ENCODE measurements around the gene C5orf58. TPM values are rescaled to one million over a fixed set of nuclear protein-coding genes. Genes with fewer than 3 reads are reported as not detected.

C5orf58 gene
- polyA plus RNA-seq, 1 donor from 2014 or later: not detected

DNA sequence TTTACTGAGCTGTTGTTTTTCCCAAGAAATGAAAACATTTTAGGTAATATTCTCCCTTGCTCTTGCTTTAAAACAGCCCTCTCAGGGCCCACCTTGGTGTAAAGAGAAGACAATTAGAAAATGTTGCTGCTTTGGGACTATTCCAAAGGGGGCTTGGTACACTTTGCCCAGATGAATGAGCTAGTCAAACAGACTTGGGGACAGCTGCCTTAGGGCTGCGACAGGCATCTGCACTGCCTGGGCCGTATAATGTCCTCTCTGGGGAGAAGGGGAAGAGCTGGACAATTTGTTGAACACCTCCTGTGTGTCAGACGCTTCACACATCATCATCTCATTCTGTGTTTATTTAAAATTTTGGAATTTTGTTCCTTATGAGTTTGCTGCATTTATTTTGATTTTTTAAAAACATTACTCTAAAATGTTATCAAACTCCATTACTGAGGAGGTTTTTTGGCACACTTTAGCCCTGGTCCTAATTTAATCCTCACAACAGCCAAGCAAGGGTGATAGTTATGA is 28.8 kb downstream of the C5orf58 start:
- H3K9me3 ChIP-seq (ENCODE audit: low read length): no peaks in the 10 kb centered on the region
- H3K9ac ChIP-seq (ENCODE audit: low read length): no peak overlapping the region
- H3K79me2 ChIP-seq (replicated peaks; ENCODE audit: insufficient read depth, low read length): no peaks in the 10 kb centered on the region
- no peak for TF ChIP-seq EZH2 (IDR thresholded peaks at IDR 0.05; ENCODE audit: borderline replicate concordance, insufficient read depth, low read length, poor library complexity, severe bottlenecking)
- no peak for TF ChIP-seq TAF1 (IDR thresholded peaks at IDR 0.05; ENCODE audit: low read depth)
- TF ChIP-seq, protein P1, sequence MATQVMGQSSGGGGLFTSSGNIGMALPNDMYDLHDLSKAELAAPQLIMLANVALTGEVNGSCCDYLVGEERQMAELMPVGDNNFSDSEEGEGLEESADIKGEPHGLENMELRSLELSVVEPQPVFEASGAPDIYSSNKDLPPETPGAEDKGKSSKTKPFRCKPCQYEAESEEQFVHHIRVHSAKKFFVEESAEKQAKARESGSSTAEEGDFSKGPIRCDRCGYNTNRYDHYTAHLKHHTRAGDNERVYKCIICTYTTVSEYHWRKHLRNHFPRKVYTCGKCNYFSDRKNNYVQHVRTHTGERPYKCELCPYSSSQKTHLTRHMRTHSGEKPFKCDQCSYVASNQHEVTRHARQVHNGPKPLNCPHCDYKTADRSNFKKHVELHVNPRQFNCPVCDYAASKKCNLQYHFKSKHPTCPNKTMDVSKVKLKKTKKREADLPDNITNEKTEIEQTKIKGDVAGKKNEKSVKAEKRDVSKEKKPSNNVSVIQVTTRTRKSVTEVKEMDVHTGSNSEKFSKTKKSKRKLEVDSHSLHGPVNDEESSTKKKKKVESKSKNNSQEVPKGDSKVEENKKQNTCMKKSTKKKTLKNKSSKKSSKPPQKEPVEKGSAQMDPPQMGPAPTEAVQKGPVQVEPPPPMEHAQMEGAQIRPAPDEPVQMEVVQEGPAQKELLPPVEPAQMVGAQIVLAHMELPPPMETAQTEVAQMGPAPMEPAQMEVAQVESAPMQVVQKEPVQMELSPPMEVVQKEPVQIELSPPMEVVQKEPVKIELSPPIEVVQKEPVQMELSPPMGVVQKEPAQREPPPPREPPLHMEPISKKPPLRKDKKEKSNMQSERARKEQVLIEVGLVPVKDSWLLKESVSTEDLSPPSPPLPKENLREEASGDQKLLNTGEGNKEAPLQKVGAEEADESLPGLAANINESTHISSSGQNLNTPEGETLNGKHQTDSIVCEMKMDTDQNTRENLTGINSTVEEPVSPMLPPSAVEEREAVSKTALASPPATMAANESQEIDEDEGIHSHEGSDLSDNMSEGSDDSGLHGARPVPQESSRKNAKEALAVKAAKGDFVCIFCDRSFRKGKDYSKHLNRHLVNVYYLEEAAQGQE (IDR thresholded peaks at IDR 0.05; ENCODE audit: borderline replicate concordance): no peak
- TF ChIP-seq, protein P2, sequence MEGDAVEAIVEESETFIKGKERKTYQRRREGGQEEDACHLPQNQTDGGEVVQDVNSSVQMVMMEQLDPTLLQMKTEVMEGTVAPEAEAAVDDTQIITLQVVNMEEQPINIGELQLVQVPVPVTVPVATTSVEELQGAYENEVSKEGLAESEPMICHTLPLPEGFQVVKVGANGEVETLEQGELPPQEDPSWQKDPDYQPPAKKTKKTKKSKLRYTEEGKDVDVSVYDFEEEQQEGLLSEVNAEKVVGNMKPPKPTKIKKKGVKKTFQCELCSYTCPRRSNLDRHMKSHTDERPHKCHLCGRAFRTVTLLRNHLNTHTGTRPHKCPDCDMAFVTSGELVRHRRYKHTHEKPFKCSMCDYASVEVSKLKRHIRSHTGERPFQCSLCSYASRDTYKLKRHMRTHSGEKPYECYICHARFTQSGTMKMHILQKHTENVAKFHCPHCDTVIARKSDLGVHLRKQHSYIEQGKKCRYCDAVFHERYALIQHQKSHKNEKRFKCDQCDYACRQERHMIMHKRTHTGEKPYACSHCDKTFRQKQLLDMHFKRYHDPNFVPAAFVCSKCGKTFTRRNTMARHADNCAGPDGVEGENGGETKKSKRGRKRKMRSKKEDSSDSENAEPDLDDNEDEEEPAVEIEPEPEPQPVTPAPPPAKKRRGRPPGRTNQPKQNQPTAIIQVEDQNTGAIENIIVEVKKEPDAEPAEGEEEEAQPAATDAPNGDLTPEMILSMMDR (IDR thresholded peaks at IDR 0.05; ENCODE audit: poor library complexity, severe bottlenecking): no peak
- TF ChIP-seq POLR2AphosphoS5 (IDR thresholded peaks at IDR 0.05): no peak
- no peak for TF ChIP-seq SMC3 (conservative IDR thresholded peaks at IDR 0.05; ENCODE audit: poor library complexity)
- TF ChIP-seq MXI1 (conservative IDR thresholded peaks at IDR 0.05; ENCODE audit: poor library complexity, severe bottlenecking): no peak
- no peaks in the 10 kb centered on the region for H3F3A ChIP-seq (ENCODE audit: insufficient read depth, low read length, poor library complexity, severe bottlenecking)
- no peak overlapping the region for H3K4me3 ChIP-seq (ENCODE audit: low read length)
- H4K20me1 ChIP-seq (ENCODE audit: insufficient read depth): no peaks in the 10 kb centered on the region
- H3K27ac ChIP-seq (ENCODE audit: low read length): no peak overlapping the region
- no peak overlapping the region for H2AFZ ChIP-seq (ENCODE audit: low read depth, low read length)
- H3K9me2 ChIP-seq (ENCODE audit: insufficient read depth, low read length): no peaks in the 10 kb centered on the region
- no peak overlapping the region for H3K4me2 ChIP-seq (ENCODE audit: low read length)
- no peaks in the 10 kb centered on the region for H3K36me3 ChIP-seq (ENCODE audit: insufficient read depth, low read length)
- no peaks in the 10 kb centered on the region for H3K27me3 ChIP-seq (ENCODE audit: insufficient read depth, low read depth, low read length)

DNA sequence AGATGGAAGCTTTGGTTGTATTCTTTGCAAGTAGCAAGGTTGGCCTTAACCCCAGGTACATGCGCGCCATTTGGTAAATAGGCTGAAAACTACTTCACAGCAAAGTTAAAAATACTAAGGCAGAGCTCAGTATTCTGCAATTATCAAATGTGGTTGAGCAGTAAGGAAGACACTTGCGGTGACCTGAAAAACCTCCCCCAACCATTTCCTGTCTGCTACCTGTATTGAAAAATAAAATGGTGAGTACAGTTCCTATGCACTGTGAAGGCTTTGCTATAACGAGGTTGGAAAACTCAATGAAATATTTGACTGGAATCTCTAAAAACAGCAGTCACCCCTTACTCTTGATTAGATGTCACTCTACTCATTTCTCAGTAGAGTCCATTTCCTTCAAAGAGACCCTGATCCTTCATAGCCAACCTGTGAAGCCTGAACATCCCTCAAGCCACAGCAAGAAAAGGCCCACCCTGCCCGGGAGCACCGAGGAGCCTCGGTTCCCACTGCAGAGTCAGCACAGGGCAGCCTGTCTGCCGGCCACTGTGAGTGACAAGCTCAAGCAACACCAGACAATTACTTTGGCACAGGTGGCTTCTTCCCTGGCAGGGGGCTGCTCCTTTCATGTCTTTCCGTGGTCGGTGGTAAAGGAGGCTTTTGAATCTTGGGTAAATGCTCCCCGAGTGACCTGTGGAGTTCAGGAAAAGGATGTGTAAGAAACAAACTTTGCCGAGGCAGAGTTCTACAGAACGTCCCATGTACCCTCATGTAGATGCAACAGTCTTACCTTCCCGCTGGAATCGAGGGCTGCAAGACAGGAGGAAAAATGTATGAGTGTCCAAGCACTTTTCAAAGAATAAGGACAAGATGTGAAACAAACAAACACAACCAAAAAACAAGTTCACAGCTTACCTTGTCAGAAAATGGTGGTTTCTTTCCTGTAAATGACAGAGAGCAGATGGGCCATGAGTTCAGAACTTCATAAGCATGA is 29.6 kb downstream of the C5orf58 start:
- TF ChIP-seq TAF1 (IDR thresholded peaks at IDR 0.05; ENCODE audit: low read depth) (no peak), MXI1 (conservative IDR thresholded peaks at IDR 0.05; ENCODE audit: poor library complexity, severe bottlenecking) (no peak), RAD21 (conservative IDR thresholded peaks at IDR 0.05) (no peak), POLR2AphosphoS5 (IDR thresholded peaks at IDR 0.05) (no peak)
- TF ChIP-seq, protein P2 (IDR thresholded peaks at IDR 0.05; ENCODE audit: poor library complexity, severe bottlenecking): no peak
- Histone ChIP-seq H3K9ac (ENCODE audit: low read length) (no peak overlapping the region), H3F3A (ENCODE audit: insufficient read depth, low read length, poor library complexity, severe bottlenecking) (no peaks in the 10 kb centered on the region), H3K4me2 (ENCODE audit: low read length) (no peak overlapping the region), H3K9me3 (ENCODE audit: low read length) (no peaks in the 10 kb centered on the region), H3K79me2 (replicated peaks; ENCODE audit: insufficient read depth, low read length) (no peaks in the 10 kb centered on the region), H3K27me3 (ENCODE audit: insufficient read depth, low read depth, low read length) (no peaks in the 10 kb centered on the region), H3K9me2 (ENCODE audit: insufficient read depth, low read length) (no peaks in the 10 kb centered on the region), H4K20me1 (ENCODE audit: insufficient read depth) (no peaks in the 10 kb centered on the region), H3K36me3 (ENCODE audit: insufficient read depth, low read length) (no peaks in the 10 kb centered on the region), H2AFZ (ENCODE audit: low read depth, low read length) (no peak overlapping the region), H3K4me3 (ENCODE audit: low read length) (no peak overlapping the region), H3K27ac (ENCODE audit: low read length) (no peak overlapping the region)
